Activated CD4-positive, alpha-beta T cell treated with anti-CD3 and anti-CD28 coated beads, Interleukin-2, amount 50 U/mL, for 24 hours (primary cell): ENCODE results near the gene ZNF322.
"Not testable (repeated sequence)": the region's sequence is repeated elsewhere in the genome, so short reads cannot be mapped to it uniquely, and the experiment has no call there.

Source experiments
- DNase-seq, 2 donors: peaks; one replicate each; pipeline ENCODE4 v3.0.0-alpha.2; 2020; ENCODE audit warnings: low read depth in 1 of 2, low spot score in 1 of 2

Gene ZNF322

GRCh38 chr6:26659042-26659999 lies at the start of gene ZNF322:
TSS of gene ZNF322 (minus strand) at chr6:26659746. CDS start at chr6:26638553, 21,193 bp downstream.
- DNase-seq: peak; percentile 58 to 82

- not testable (repeated sequence) for DNase-seq
These were observed 46.2 kb upstream of the ZNF322 start for GRCh38 chr6:26705780-26706179.

GRCh38 chr6:26705352-26705751 lies 45.8 kb upstream of the ZNF322 start:
- not testable (repeated sequence) for DNase-seq

GRCh38 chr6:26701023-26701747 lies 41.6 kb upstream of the ZNF322 start:
- DNase-seq: not testable (repeated sequence)

- not testable (repeated sequence) for DNase-seq
These were observed 38.0 kb upstream of the ZNF322 start for GRCh38 chr6:26697496-26697895.

GRCh38 chr6:26689324-26689947 lies 29.9 kb upstream of the ZNF322 start:
- not testable (repeated sequence) for DNase-seq

- not testable (repeated sequence) for DNase-seq
These were observed 23.0 kb upstream of the ZNF322 start for GRCh38 chr6:26682435-26683042.

GRCh38 chr6:26673287-26673686 lies 13.7 kb upstream of the ZNF322 start:
- not testable (repeated sequence) for DNase-seq

- DNase-seq: not testable (repeated sequence)
These were observed 11.0 kb upstream of the ZNF322 start for GRCh38 chr6:26670558-26670957.

- not testable (repeated sequence) for DNase-seq
These were observed 10.5 kb upstream of the ZNF322 start for GRCh38 chr6:26670003-26670402.

GRCh38 chr6:26660000-26660361 lies 435 bp upstream of the ZNF322 start:
- DNase-seq: peak in 1 of 2 donors; percentile 3

GRCh38 chr6:26657256-26657655 lies 2.3 kb downstream of the ZNF322 start:
- no peak for DNase-seq

GRCh38 chr6:26653007-26653406 lies 6.5 kb downstream of the ZNF322 start:
- DNase-seq: no peak

- no peak for DNase-seq
These were observed 8.3 kb downstream of the ZNF322 start for GRCh38 chr6:26651133-26651781.

- DNase-seq: no peak
These were observed 13.5 kb downstream of the ZNF322 start for GRCh38 chr6:26646074-26646473.

- DNase-seq: no peak
These were observed 18.7 kb downstream of the ZNF322 start for GRCh38 chr6:26640806-26641205.

- no peak for DNase-seq
These were observed 30.2 kb downstream of the ZNF322 start for GRCh38 chr6:26629359-26629758.

GRCh38 chr6:26627843-26628242 lies 31.7 kb downstream of the ZNF322 start:
- no peak for DNase-seq

- no peak for DNase-seq
These were observed 35.0 kb downstream of the ZNF322 start for GRCh38 chr6:26624557-26624956.

- DNase-seq: no peak
These were observed 36.1 kb downstream of the ZNF322 start for GRCh38 chr6:26623339-26623859.
